Endodermal cell (in vitro differentiated cells): ENCODE measurements around the gene PLA1A. TPM values are rescaled to one million over a fixed set of nuclear protein-coding genes. Genes with fewer than 3 reads are reported as not detected.

Experiments
- DNase-seq: peaks from one replicate; pipeline ENCODE4 v3.0.0-alpha.2; 2017
- H3K27ac ChIP-seq: 2 replicates; pipeline ENCODE4 v1.5.1; 2013; ENCODE audit warnings: mild to moderate bottlenecking, low read depth, low read length, moderate library complexity
- H3K27me3 ChIP-seq: 2 replicates; pipeline ENCODE4 v1.6.1; 2013; ENCODE audit warnings: mild to moderate bottlenecking, low read length, moderate library complexity; ENCODE audit not compliant: insufficient read depth, control insufficient read depth, poor library complexity, severe bottlenecking
- H3K36me3 ChIP-seq: 2 replicates; pipeline ENCODE4 v1.7.0; 2013; ENCODE audit warnings: mild to moderate bottlenecking, low read length, moderate library complexity; ENCODE audit not compliant: control insufficient read depth, insufficient read depth
- H3K4me1 ChIP-seq: one replicate; pipeline ENCODE4 v1.7.0; 2013; ENCODE audit warnings: low read length; ENCODE audit not compliant: control insufficient read depth, insufficient read depth
- H3K4me3 ChIP-seq: 2 replicates; pipeline ENCODE4 v1.5.1; 2013; ENCODE audit warnings: mild to moderate bottlenecking, low read length, moderate library complexity
- H3K9ac ChIP-seq: 2 replicates; pipeline ENCODE4 v1.6.1; 2013; ENCODE audit warnings: mild to moderate bottlenecking, low read length, moderate library complexity; ENCODE audit not compliant: poor library complexity, severe bottlenecking; ENCODE audit errors: extremely low read depth
- H3K9me3 ChIP-seq: 2 replicates; pipeline ENCODE4 v1.6.1; 2013; ENCODE audit warnings: mild to moderate bottlenecking, low read length, moderate library complexity; ENCODE audit not compliant: control insufficient read depth
- H3K27ac Mint-ChIP-seq: 2 replicates; pipeline ENCODE4 v1.8.0; 2020; ENCODE audit warnings: mixed read lengths
- H3K27me3 Mint-ChIP-seq: 2 replicates; pipeline ENCODE4 v1.8.0; 2021; ENCODE audit warnings: mild to moderate bottlenecking, mixed read lengths; ENCODE audit not compliant: insufficient read depth
- H3K36me3 Mint-ChIP-seq: 2 replicates; pipeline ENCODE4 v1.8.0; 2020; ENCODE audit warnings: low read depth, mixed read lengths
- H3K4me1 Mint-ChIP-seq: 2 replicates; pipeline ENCODE4 v1.8.0; 2020; ENCODE audit warnings: mixed read lengths
- H3K4me3 Mint-ChIP-seq: 2 replicates; pipeline ENCODE4 v1.8.0; 2020; ENCODE audit warnings: mild to moderate bottlenecking, moderate library complexity, mixed read lengths
- H3K9me3 Mint-ChIP-seq: 2 replicates; pipeline ENCODE4 v1.8.0; 2020; ENCODE audit warnings: mild to moderate bottlenecking, mixed read lengths
- CTCF ChIP-seq: fragments of 200-600 bp; sonication (generic); conservative IDR thresholded peaks from 2 replicates; pipeline ENCODE4 v1.5.0; 2021; ENCODE audit warnings: antibody characterized with exemption, mild to moderate bottlenecking
- WGBS, 2 experiments: methylation state at CpG; one replicate each; pipeline versions ENCODE4 v1.1.5 to v1.1.7; 2013; ENCODE audit warnings: missing lambda C conversion rate in 2 of 2, mixed read lengths in 1 of 2; ENCODE audit not compliant: insufficient coverage in 1 of 2, insufficient read length in 1 of 2; 5-methylcytosine and 5-hydroxymethylcytosine counted together
- total RNA-seq, 2 donors: library from RNA; stranded (reverse); fragmentation: NEBNext Ultra II Directional in 1 of 2; extraction: Animal tissue kit (Norgen Biotek cat#: 25700) in 1 of 2; gene quantifications; 2 replicates in 1 of 2; 3 replicates in 1 of 2; pipeline ENCODE4 v1.2.1, GENCODE V29; 2021

The PLA1A gene
- total RNA-seq, 2 donors from 2014 or later, result 2.4 to 5.3 TPM

- Histone ChIP-seq H3K9me3 (no peaks in the 10 kb centered on the region), H3K4me1 (no peaks in the 10 kb centered on the region), H3K27ac (no peak overlapping the region), H3K27me3 (peaks cover 7% of the 10 kb centered on the region), H3K9ac (no peak overlapping the region), H3K36me3 (no peaks in the 10 kb centered on the region), H3K4me3 (no peak overlapping the region)
- Mint-ChIP-seq H3K27ac (no peak overlapping the region), H3K9me3 (no peaks in the 10 kb centered on the region), H3K4me3 (no peak overlapping the region), H3K4me1 (peaks cover 6% of the 10 kb centered on the region), H3K36me3 (peaks cover 4% of the 10 kb centered on the region), H3K27me3 (no peaks in the 10 kb centered on the region)
- no peak for DNase-seq
- no peak for TF ChIP-seq CTCF
- 94 to 96% methylated on average over 3 of the region's 3 CpGs for WGBS, 2 experiments
Measured at GRCh38 chr3:119557877-119558269, 39.8 kb upstream of the PLA1A start.

DNA sequence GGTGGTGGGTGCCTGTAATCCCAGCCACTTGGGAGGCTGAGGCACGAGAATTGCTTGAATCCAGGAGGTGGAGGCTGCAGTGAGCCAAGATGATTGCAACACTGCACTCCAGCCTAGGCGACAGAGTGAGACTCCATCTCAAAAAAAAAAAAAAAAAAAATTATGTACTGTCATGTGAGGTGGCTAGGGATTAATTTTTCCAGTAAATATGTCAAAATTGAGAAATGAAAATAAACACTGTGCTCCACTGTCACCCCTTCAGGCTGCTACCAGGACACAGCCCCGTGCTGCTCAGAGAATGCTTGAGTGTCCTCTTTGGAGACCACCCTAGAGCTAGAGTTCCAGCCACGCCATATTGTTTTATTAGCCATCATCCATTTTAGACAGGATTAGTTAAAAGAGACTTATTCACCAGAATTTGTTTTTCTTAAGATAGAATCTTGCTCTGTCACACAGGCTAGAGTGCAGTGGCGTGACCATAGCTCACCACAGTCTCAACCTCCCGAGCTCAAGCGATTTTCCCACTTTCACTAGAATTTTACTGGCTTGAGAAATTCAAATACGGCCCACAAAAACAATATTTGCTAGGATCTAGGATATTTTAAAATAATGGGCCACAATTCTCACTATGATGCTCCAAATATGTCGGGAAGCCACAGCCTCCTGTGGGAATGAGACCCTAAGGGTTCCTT, 38.9 kb upstream of the PLA1A start:
- H3K36me3 ChIP-seq, result no peaks in the 10 kb centered on the region
- no peak overlapping the region for H3K27ac Mint-ChIP-seq
- 91 to 94% methylated on average over 7 to 9 of the region's 9 CpGs for WGBS, 2 experiments

DNA sequence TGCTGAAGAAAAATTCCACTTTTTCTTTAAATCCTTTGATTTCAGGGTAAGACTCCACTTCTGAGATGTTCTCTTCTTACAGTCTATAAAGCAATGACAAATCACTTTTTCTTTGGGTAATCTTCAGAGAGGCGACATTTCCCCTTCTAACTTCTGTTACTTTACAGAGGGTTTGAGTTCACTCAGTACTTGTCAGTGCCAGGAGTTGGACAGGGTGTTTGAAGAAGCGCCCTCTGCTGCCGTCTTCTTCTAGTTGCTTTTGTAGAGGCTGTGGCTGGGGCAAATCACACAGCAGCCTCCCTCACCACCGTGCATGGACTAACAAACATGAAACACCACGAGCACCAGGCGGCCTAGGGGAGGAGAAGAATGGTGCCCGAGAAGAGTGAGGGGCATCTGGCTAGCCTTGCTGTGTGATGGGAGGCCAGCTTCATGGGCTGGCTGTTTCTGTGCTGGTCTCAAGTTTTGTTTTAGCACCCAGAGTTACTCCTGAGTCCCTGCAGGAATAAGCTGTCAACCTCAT, 38.2 kb upstream of the PLA1A start, which contains the start of gene CD80:
CD80 (minus strand) TSS at position 174 of the 523 bp plus-strand sequence. CDS start 1,886 bp downstream, outside the sequence.
- H3K4me1 Mint-ChIP-seq, result peaks cover 6% of the 10 kb centered on the region
- H3K27ac Mint-ChIP-seq, result peak within 1 kb of the TSS; percentile 55
- whole genome bisulfite sequencing, 2 experiments, result 55% methylated on average over 7 of the region's 7 CpGs; no CpG with 5 or more reads in 1 of the 2 experiments
- H3K9me3 Mint-ChIP-seq, result peaks cover 5% of the 10 kb centered on the region
- TF ChIP-seq CTCF, result peak; percentile 71
- peak; percentile 88 for DNase-seq
- H3K36me3 Mint-ChIP-seq, result peaks cover 4% of the 10 kb centered on the region
- Histone ChIP-seq H3K4me1 (no peaks in the 10 kb centered on the region), H3K4me3 (no peak within 1 kb of the TSS), H3K9ac (no peak within 1 kb of the TSS), H3K27ac (no peak within 1 kb of the TSS), H3K27me3 (peaks cover 7% of the 10 kb centered on the region), H3K9me3 (no peaks in the 10 kb centered on the region), H3K36me3 (no peaks in the 10 kb centered on the region)
- H3K27me3 Mint-ChIP-seq, result no peaks in the 10 kb centered on the region
- no peak within 1 kb of the TSS for H3K4me3 Mint-ChIP-seq

More for the DNA sequence above, 38.9 kb upstream of the PLA1A start:
- Histone ChIP-seq H3K4me3 (no peak overlapping the region), H3K9me3 (no peaks in the 10 kb centered on the region), H3K9ac (no peak overlapping the region), H3K4me1 (no peaks in the 10 kb centered on the region), H3K27me3 (peaks cover 7% of the 10 kb centered on the region), H3K27ac (no peak overlapping the region)
- TF ChIP-seq CTCF, result no peak
- no peak for DNase-seq
- Mint-ChIP-seq H3K27me3 (no peaks in the 10 kb centered on the region), H3K4me3 (no peak overlapping the region), H3K36me3 (peaks cover 4% of the 10 kb centered on the region), H3K4me1 (peaks cover 6% of the 10 kb centered on the region), H3K9me3 (peaks cover 3% of the 10 kb centered on the region)
